HL-60 (cell line): ENCODE data around the gene SORCS2.

Experiments used
- DNase-seq, 2 experiments: peaks; one replicate each; pipeline ENCODE4 v3.0.0-alpha.2; 2010 to 2020; ENCODE audit warnings: low read depth in 1 of 2, low spot score in 1 of 2
- H3K27ac ChIP-seq: fragments of 250-450 bp; sonication (Bioruptor Pico); replicated peaks from 2 replicates; pipeline ENCODE4 v1.5.1; 2020; ENCODE audit warnings: mild to moderate bottlenecking, moderate library complexity
- H3K27me3 ChIP-seq: fragments of 250-450 bp; sonication (Bioruptor Pico); 2 replicates; pipeline ENCODE4 v1.5.1; 2021; ENCODE audit warnings: mild to moderate bottlenecking, moderate library complexity; ENCODE audit not compliant: insufficient read depth, poor library complexity, severe bottlenecking
- H3K4me3 ChIP-seq: replicated peaks from 2 replicates; pipeline ENCODE4 v1.5.1; 2011; ENCODE audit warnings: mild to moderate bottlenecking, control low read depth, low read length; ENCODE audit not compliant: insufficient read depth
- CTCF ChIP-seq: IDR thresholded peaks from one replicate; pipeline ENCODE4 v1.5.1; 2011; ENCODE audit warnings: low read length, control low read depth, inconsistent platforms; ENCODE audit not compliant: insufficient read depth
- GABPA ChIP-seq: IDR thresholded peaks from 2 replicates; pipeline ENCODE4 v1.6.1; 2012; ENCODE audit warnings: low read depth
- POLR2AphosphoS5 ChIP-seq: IDR thresholded peaks from 2 replicates; pipeline ENCODE4 v1.6.1; 2012; ENCODE audit warnings: low read depth
- REST ChIP-seq: IDR thresholded peaks from 2 replicates; pipeline ENCODE4 v1.6.1; 2012; ENCODE audit warnings: low read depth; ENCODE audit not compliant: insufficient replicate concordance
- SPI1 ChIP-seq: IDR thresholded peaks from 2 replicates; pipeline ENCODE4 v1.6.1; 2012; ENCODE audit warnings: low read depth, mild to moderate bottlenecking, borderline replicate concordance

Gene SORCS2

GRCh38 chr4:7426525-7427171 is 234.3 kb downstream of the SORCS2 start:
- TF ChIP-seq CTCF, result no peak
- no peak for TF ChIP-seq SPI1
- TF ChIP-seq GABPA, result no peak
- TF ChIP-seq POLR2AphosphoS5, result no peak
- TF ChIP-seq REST, result no peak
- no peak overlapping the region for H3K27ac ChIP-seq
- no peaks in the 10 kb centered on the region for H3K27me3 ChIP-seq
- no peak overlapping the region for H3K4me3 ChIP-seq
- no peak for DNase-seq

GRCh38 chr4:7427361-7427760 is 235.0 kb downstream of the SORCS2 start:
- no peak for DNase-seq
- TF ChIP-seq REST (no peak), POLR2AphosphoS5 (no peak), GABPA (no peak), CTCF (no peak), SPI1 (no peak)
- Histone ChIP-seq H3K27me3 (no peaks in the 10 kb centered on the region), H3K27ac (no peak overlapping the region), H3K4me3 (no peak overlapping the region)

GRCh38 chr4:7427831-7428260 is 235.5 kb downstream of the SORCS2 start:
- no peaks in the 10 kb centered on the region for H3K27me3 ChIP-seq
- no peak overlapping the region for H3K4me3 ChIP-seq
- no peak for DNase-seq
- TF ChIP-seq REST (no peak), CTCF (no peak), POLR2AphosphoS5 (no peak), SPI1 (no peak), GABPA (no peak)
- no peak overlapping the region for H3K27ac ChIP-seq
